K562 (cell line): ENCODE data around the gene IDI2. TPM values are rescaled to one million over a fixed set of nuclear protein-coding genes. Genes with fewer than 3 reads are reported as not detected.

Experiments used
- GATAD2A ChIP-seq: fragments of 450-650 bp; IDR thresholded peaks from 2 replicates; pipeline ENCODE4 v1.6.1; 2017
- ILF3 ChIP-seq: fragments of 450-650 bp; IDR thresholded peaks from 2 replicates; pipeline ENCODE4 v1.6.1; 2018; ENCODE audit warnings: antibody characterized with exemption, mild to moderate bottlenecking, moderate library complexity, borderline replicate concordance
- KDM5B ChIP-seq: fragments of 200-600 bp; sonication (generic); IDR thresholded peaks from 2 replicates; pipeline ENCODE4 v1.6.1; 2012; ENCODE audit warnings: low read depth, mild to moderate bottlenecking, moderate library complexity, low read length, control low read depth, inconsistent platforms; ENCODE audit not compliant: insufficient replicate concordance
- LCOR ChIP-seq: sonication (generic); formaldehyde crosslinking; IDR thresholded peaks from 2 replicates; pipeline ENCODE4 v1.8.0; 2022; ENCODE audit warnings: mild to moderate bottlenecking, missing genetic modification reagents
- MCM2 ChIP-seq: fragments of 450-650 bp; IDR thresholded peaks from 2 replicates; pipeline ENCODE4 v1.6.1; 2017; ENCODE audit warnings: low read depth, mild to moderate bottlenecking
- MCM7 ChIP-seq, 2 experiments: fragments of 450-650 bp; IDR thresholded peaks; 2 replicates each; pipeline ENCODE4 v1.6.1; 2016 to 2018
- PHTF2 ChIP-seq: fragments of 250-450 bp; sonication (Bioruptor Pico); IDR thresholded peaks from 2 replicates; pipeline ENCODE4 v1.5.0; 2021; ENCODE audit warnings: mild to moderate bottlenecking
- POLR2A ChIP-seq: fragments of 450-650 bp; conservative IDR thresholded peaks from 2 replicates; pipeline ENCODE4 v1.6.1; 2016
- PYGO2 ChIP-seq: fragments of 450-650 bp; IDR thresholded peaks from 2 replicates; pipeline ENCODE4 v1.6.1; 2016; ENCODE audit warnings: mild to moderate bottlenecking, missing genetic modification characterization, moderate library complexity, missing compliant biosample characterization
- RBBP5 ChIP-seq: fragments of 200-600 bp; sonication (generic); IDR thresholded peaks from 2 replicates; pipeline ENCODE4 v1.6.1; 2012; ENCODE audit warnings: borderline replicate concordance, mild to moderate bottlenecking, low read length, control low read depth, inconsistent platforms; ENCODE audit not compliant: insufficient read depth, poor library complexity, severe bottlenecking
- RCOR1 ChIP-seq, 2 experiments: IDR thresholded peaks; 2 replicates each; pipeline ENCODE4 v1.6.1; 2012; ENCODE audit warnings: low read depth in 2 of 2, low read length in 2 of 2, borderline replicate concordance in 1 of 2, improper control_type of control experiment in 1 of 2
- RFX7 ChIP-seq: fragments of 250-450 bp; sonication (Bioruptor Pico); IDR thresholded peaks from 2 replicates; pipeline ENCODE4 v1.5.1; 2021; ENCODE audit warnings: mild to moderate bottlenecking
- SMARCA4 ChIP-seq: fragments of 450-650 bp; IDR thresholded peaks from 2 replicates; pipeline ENCODE4 v1.6.1; 2016
- SMARCB1 ChIP-seq: IDR thresholded peaks from 2 replicates; pipeline ENCODE4 v1.6.1; 2011; ENCODE audit warnings: improper control_type of control experiment, low read depth; ENCODE audit not compliant: insufficient read length
- SMARCE1 ChIP-seq: fragments of 450-650 bp; IDR thresholded peaks from 2 replicates; pipeline ENCODE4 v1.7.1; 2016; ENCODE audit warnings: mild to moderate bottlenecking
- TEAD4 ChIP-seq, 2 experiments: sonication (generic) in 1 of 2; formaldehyde crosslinking in 1 of 2; IDR thresholded peaks; 2 replicates each; pipeline versions ENCODE4 v1.6.1 to v1.8.0; 2012 to 2022; ENCODE audit warnings: borderline replicate concordance in 1 of 2, inconsistent platforms in 1 of 2, low read length in 1 of 2, mild to moderate bottlenecking in 1 of 2, missing genetic modification reagents in 1 of 2
- YBX1 ChIP-seq: fragments of 450-650 bp; IDR thresholded peaks from 2 replicates; pipeline ENCODE4 v1.7.1; 2016; ENCODE audit warnings: mild to moderate bottlenecking
- ZFP1 ChIP-seq: fragments of 450-650 bp; formaldehyde crosslinking; IDR thresholded peaks from 2 replicates; pipeline ENCODE4 v1.4.0; 2020; ENCODE audit warnings: mild to moderate bottlenecking, mixed read lengths
- ZKSCAN1 ChIP-seq: fragments of 150-350 bp; IDR thresholded peaks from 2 replicates; pipeline ENCODE4 v1.6.1; 2016; ENCODE audit warnings: low read depth, low read length
- ZNF143 ChIP-seq: sonication (generic); formaldehyde crosslinking; IDR thresholded peaks from 2 replicates; pipeline ENCODE4 v1.9.0; 2022; ENCODE audit warnings: mild to moderate bottlenecking, missing genetic modification reagents
- ZNF561 ChIP-seq: fragments of 450-650 bp; formaldehyde crosslinking; conservative IDR thresholded peaks from 2 replicates; pipeline ENCODE4 v1.4.0; 2020; ENCODE audit warnings: mild to moderate bottlenecking, moderate library complexity
- polyA plus RNA-seq, 8 experiments: library from polyadenylated mRNA; depleted of rRNA in 4 of 8; stranded (reverse) in 5 of 8; unstranded in 3 of 8; fragments of >200 nt; fragmentation: Nextera tagmentation in 2 of 8; fragmentation: Illumina TruSeq in 1 of 8; extraction: Ambion mirVana in 2 of 8; extraction: Trizol in 1 of 8; gene quantifications; 2 replicates each; pipeline versions ENCODE4 v1.2.1 to v1.2.3, GENCODE V29; 2011 to 2014; ENCODE audit warnings: inconsistent platforms in 1 of 8, missing spikeins in 1 of 8
- total RNA-seq, 7 experiments: library from RNA; depleted of rRNA in 6 of 7; stranded (reverse); fragments of >200 nt in 6 of 7; fragmentation: Illumina TruSeq in 2 of 7; extraction: Trizol in 2 of 7; gene quantifications; 2 replicates each; pipeline versions ENCODE4 v1.2.1 to v1.2.3, GENCODE V29; 2011 to 2021; ENCODE audit warnings: low replicate concordance in 1 of 7
- TF ChIP-seq, protein P1 (sequence below): fragments of 250-450 bp; sonication (Bioruptor Pico); IDR thresholded peaks from 2 replicates; pipeline ENCODE4 v1.4.0; 2020
- TF ChIP-seq, protein P2 (sequence below): fragments of 250-450 bp; sonication (Bioruptor Pico); IDR thresholded peaks from 2 replicates; pipeline ENCODE4 v1.8.0; 2022; ENCODE audit warnings: inconsistent platforms

IDI2 gene
- total and polyA plus RNA-seq, 9 of the 15 experiments (the other 6 are each of a cell fraction or from before 2014, with no cell fraction given) = not detected

DNA sequence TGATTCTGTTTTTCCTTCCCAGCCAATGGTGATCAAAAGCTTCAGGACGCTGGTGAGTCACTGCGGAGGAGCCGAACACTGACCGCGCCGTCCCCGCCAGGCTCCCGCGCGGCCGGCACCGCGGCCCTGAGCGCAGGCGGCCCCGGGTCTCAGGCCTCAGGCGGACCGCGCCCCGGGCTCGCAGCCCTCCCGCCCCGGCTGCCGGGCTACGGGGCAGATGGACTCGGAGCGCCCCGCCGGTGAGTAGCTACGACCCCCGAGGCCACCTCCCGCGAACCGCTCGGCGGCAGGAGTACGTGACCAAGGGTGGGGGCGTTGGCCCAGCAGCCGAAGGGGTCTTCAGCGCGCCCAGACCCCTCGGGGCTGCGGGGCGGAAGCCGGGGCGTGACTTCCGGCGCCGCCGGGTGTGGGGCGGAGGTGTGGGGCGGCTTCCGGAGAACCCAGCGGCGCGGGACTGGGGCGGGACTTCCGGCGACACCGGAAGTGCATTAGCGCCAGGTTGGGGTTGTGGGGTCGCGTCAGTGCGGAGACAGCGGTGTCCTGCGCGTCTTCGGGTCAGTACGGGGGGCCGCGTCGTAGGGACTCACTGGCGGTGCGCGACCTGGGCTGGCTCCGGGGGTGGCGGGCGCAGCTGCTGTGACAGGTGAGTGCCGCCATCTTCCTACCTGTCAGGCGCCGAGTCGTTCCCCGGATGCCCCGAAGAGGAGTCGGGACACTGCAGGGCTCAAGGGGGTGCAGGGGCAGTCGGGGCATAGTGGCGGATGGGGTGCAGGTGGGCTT is 30.9 kb upstream of the IDI2 start, which contains the start of gene WDR37 (continued):
- TF ChIP-seq, protein P1, sequence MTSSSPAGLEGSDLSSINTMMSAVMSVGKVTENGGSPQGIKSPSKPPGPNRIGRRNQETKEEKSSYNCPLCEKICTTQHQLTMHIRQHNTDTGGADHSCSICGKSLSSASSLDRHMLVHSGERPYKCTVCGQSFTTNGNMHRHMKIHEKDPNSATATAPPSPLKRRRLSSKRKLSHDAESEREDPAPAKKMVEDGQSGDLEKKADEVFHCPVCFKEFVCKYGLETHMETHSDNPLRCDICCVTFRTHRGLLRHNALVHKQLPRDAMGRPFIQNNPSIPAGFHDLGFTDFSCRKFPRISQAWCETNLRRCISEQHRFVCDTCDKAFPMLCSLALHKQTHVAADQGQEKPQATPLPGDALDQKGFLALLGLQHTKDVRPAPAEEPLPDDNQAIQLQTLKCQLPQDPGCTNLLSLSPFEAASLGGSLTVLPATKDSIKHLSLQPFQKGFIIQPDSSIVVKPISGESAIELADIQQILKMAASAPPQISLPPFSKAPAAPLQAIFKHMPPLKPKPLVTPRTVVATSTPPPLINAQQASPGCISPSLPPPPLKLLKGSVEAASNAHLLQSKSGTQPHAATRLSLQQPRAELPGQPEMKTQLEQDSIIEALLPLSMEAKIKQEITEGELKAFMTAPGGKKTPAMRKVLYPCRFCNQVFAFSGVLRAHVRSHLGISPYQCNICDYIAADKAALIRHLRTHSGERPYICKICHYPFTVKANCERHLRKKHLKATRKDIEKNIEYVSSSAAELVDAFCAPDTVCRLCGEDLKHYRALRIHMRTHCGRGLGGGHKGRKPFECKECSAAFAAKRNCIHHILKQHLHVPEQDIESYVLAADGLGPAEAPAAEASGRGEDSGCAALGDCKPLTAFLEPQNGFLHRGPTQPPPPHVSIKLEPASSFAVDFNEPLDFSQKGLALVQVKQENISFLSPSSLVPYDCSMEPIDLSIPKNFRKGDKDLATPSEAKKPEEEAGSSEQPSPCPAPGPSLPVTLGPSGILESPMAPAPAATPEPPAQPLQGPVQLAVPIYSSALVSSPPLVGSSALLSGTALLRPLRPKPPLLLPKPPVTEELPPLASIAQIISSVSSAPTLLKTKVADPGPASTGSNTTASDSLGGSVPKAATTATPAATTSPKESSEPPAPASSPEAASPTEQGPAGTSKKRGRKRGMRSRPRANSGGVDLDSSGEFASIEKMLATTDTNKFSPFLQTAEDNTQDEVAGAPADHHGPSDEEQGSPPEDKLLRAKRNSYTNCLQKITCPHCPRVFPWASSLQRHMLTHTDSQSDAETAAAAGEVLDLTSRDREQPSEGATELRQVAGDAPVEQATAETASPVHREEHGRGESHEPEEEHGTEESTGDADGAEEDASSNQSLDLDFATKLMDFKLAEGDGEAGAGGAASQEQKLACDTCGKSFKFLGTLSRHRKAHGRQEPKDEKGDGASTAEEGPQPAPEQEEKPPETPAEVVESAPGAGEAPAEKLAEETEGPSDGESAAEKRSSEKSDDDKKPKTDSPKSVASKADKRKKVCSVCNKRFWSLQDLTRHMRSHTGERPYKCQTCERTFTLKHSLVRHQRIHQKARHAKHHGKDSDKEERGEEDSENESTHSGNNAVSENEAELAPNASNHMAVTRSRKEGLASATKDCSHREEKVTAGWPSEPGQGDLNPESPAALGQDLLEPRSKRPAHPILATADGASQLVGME = no peak
- TF ChIP-seq SMARCE1 (no peak), RCOR1 (IDR thresholded peaks at IDR 0.05; ENCODE audit: borderline replicate concordance in 1 of 2, low read depth in 2 of 2, low read length in 2 of 2) (no peak), RBBP5 (peak; percentile 96), GATAD2A (peak; percentile 89; the same call in 1 of the 2 replicates), ZNF561 (CRISPR knock-in tag) (no peak), MCM2 (no peak), KDM5B (peak; percentile 62), PHTF2 (CRISPR knock-in tag) (no peak), ZKSCAN1 (no peak), ZNF143 (CRISPR knock-in tag) (no peak), SMARCB1 (no peak), RFX7 (CRISPR knock-in tag) (no peak), SMARCA4 (no peak), POLR2A (peak; percentile 82), ZFP1 (CRISPR knock-in tag) (no peak), PYGO2 (tag) (no peak), TEAD4 (IDR thresholded peaks at IDR 0.05; ENCODE audit: low read length) (no peak), TEAD4 (CRISPR knock-in tag; IDR thresholded peaks at IDR 0.05; ENCODE audit: borderline replicate concordance) (no peak), ILF3 (0 out of 2 replicates have a peak, but pooled peaks have one; percentile 65), YBX1 (no peak), MCM7 (IDR thresholded peaks at IDR 0.05) (no peak), LCOR (peak; percentile 48; the same call in 1 of the 2 replicates)
- TF ChIP-seq, protein P2, sequence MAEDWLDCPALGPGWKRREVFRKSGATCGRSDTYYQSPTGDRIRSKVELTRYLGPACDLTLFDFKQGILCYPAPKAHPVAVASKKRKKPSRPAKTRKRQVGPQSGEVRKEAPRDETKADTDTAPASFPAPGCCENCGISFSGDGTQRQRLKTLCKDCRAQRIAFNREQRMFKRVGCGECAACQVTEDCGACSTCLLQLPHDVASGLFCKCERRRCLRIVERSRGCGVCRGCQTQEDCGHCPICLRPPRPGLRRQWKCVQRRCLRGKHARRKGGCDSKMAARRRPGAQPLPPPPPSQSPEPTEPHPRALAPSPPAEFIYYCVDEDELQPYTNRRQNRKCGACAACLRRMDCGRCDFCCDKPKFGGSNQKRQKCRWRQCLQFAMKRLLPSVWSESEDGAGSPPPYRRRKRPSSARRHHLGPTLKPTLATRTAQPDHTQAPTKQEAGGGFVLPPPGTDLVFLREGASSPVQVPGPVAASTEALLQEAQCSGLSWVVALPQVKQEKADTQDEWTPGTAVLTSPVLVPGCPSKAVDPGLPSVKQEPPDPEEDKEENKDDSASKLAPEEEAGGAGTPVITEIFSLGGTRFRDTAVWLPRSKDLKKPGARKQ (CRISPR knock-in tag) = no peak
